HFFc6 (cell line): ENCODE measurements around the gene LPAR6. TPM values are rescaled to one million over a fixed set of nuclear protein-coding genes. Genes with fewer than 3 reads are reported as not detected.

ENCODE experiments used
- DNase-seq: peaks from one replicate; pipeline ENCODE4 v3.0.0-alpha.2; 2018
- H3K27ac Mint-ChIP-seq: 2 replicates; pipeline ENCODE4 v1.8.0; 2020; ENCODE audit warnings: mild to moderate bottlenecking, mixed read lengths
- H3K27me3 Mint-ChIP-seq: 2 replicates; pipeline ENCODE4 v1.8.0; 2021; ENCODE audit warnings: mild to moderate bottlenecking, moderate library complexity, mixed read lengths; ENCODE audit not compliant: insufficient read depth
- H3K36me3 Mint-ChIP-seq: 2 replicates; pipeline ENCODE4 v1.8.0; 2021; ENCODE audit warnings: low read depth, mixed read lengths
- H3K4me1 Mint-ChIP-seq: 2 replicates; pipeline ENCODE4 v1.8.0; 2020; ENCODE audit warnings: low read depth, mixed read lengths
- H3K4me3 Mint-ChIP-seq: 2 replicates; pipeline ENCODE4 v1.8.0; 2020; ENCODE audit warnings: mild to moderate bottlenecking, moderate library complexity, mixed read lengths
- H3K9me3 Mint-ChIP-seq: 2 replicates; pipeline ENCODE4 v1.8.0; 2020; ENCODE audit warnings: mild to moderate bottlenecking, mixed read lengths
- CTCF ChIP-seq: fragments of 200-600 bp; sonication (generic); IDR thresholded peaks from 2 replicates; pipeline ENCODE4 v1.5.0; 2021; ENCODE audit warnings: antibody characterized with exemption, mild to moderate bottlenecking
- total RNA-seq, 6 experiments: library from RNA; stranded (reverse); fragmentation: NEBNext Ultra II Directional; extraction: Animal tissue kit (Norgen Biotek cat#: 25700); gene quantifications; 2 replicates in 1 of 6; 3 replicates in 5 of 6; pipeline ENCODE4 v1.2.3, GENCODE V29; 2021

LPAR6 gene
- total RNA-seq, 6 experiments from 2014 or later = 4.8 to 6.7 (median 5.7) TPM

- Mint-ChIP-seq H3K4me1 (peaks cover 64% of the 10 kb centered on the region), H3K9me3 (no peaks in the 10 kb centered on the region), H3K4me3 (no peak overlapping the region), H3K27me3 (no peaks in the 10 kb centered on the region), H3K27ac (no peak overlapping the region), H3K36me3 (peaks cover 5% of the 10 kb centered on the region)
- no peak for DNase-seq
- no peak for TF ChIP-seq CTCF
These were observed 9.0 kb downstream of the LPAR6 start for GRCh38 chr13:48403913-48404312.

- no peak for TF ChIP-seq CTCF
- no peak for DNase-seq
- H3K27me3 Mint-ChIP-seq = no peaks in the 10 kb centered on the region
- H3K9me3 Mint-ChIP-seq = no peaks in the 10 kb centered on the region
- H3K4me3 Mint-ChIP-seq = no peak overlapping the region; the same call in 1 of the 2 replicates
- H3K36me3 Mint-ChIP-seq = peaks cover 5% of the 10 kb centered on the region
- peaks cover 64% of the 10 kb centered on the region for H3K4me1 Mint-ChIP-seq
- H3K27ac Mint-ChIP-seq = peak overlapping the region; percentile 64
These were observed 9.7 kb downstream of the LPAR6 start for GRCh38 chr13:48403151-48403631.

- Mint-ChIP-seq H3K4me3 (no peak overlapping the region), H3K9me3 (no peaks in the 10 kb centered on the region), H3K27me3 (no peaks in the 10 kb centered on the region), H3K4me1 (peaks cover 72% of the 10 kb centered on the region), H3K36me3 (peaks cover 5% of the 10 kb centered on the region), H3K27ac (peak overlapping the region; percentile 51)
- TF ChIP-seq CTCF = no peak
- no peak for DNase-seq
These were observed 10.5 kb downstream of the LPAR6 start for GRCh38 chr13:48402325-48402932.

GRCh38 chr13:48401480-48401879 lies 11.4 kb downstream of the LPAR6 start:
- DNase-seq = no peak
- no peak for TF ChIP-seq CTCF
- Mint-ChIP-seq H3K27me3 (no peaks in the 10 kb centered on the region; the same call in 1 of the 2 replicates), H3K4me3 (peak overlapping the region; percentile 46; the same call in 1 of the 2 replicates), H3K27ac (peak overlapping the region; percentile 85), H3K36me3 (peaks cover 13% of the 10 kb centered on the region), H3K4me1 (peaks cover 81% of the 10 kb centered on the region), H3K9me3 (peaks cover 1% of the 10 kb centered on the region; the same call in 1 of the 2 replicates)

GRCh38 chr13:48400850-48401291 lies 12.0 kb downstream of the LPAR6 start:
- H3K27me3 Mint-ChIP-seq = no peaks in the 10 kb centered on the region; the same call in 1 of the 2 replicates
- peak overlapping the region; percentile 65 for H3K4me3 Mint-ChIP-seq
- no peak; the same call in 1 of the 2 replicates for TF ChIP-seq CTCF
- H3K27ac Mint-ChIP-seq = peak overlapping the region; percentile 85
- H3K36me3 Mint-ChIP-seq = peaks cover 19% of the 10 kb centered on the region
- peaks cover 82% of the 10 kb centered on the region for H3K4me1 Mint-ChIP-seq
- H3K9me3 Mint-ChIP-seq = peaks cover 7% of the 10 kb centered on the region
- peak; percentile 84 for DNase-seq
